Ovary (tissue), 9 donors: Measurements from ENCODE around the gene SMIM5. TPM values are rescaled to one million over a fixed set of nuclear protein-coding genes. Genes with fewer than 3 reads are reported as not detected.
A peak's percentile ranks its signal among the peaks of the same experiment; 100 is the strongest.

ENCODE experiments used
- DNase-seq, 5 donors: peaks; one replicate each; pipeline ENCODE4 v3.0.0-alpha.2; 2019 to 2020
- H3K27ac ChIP-seq, 2 donors: fragments of 200-600 bp; one replicate each; pipeline versions ENCODE4 v1.5.1 to v1.8.0; 2019 to 2022
- H3K27me3 ChIP-seq: fragments of 200-600 bp; one replicate; pipeline ENCODE4 v1.8.0; 2022
- H3K36me3 ChIP-seq: fragments of 200-600 bp; sonication (generic); one replicate; pipeline ENCODE4 v1.5.1; 2019
- H3K4me1 ChIP-seq: one replicate; pipeline ENCODE4 v1.8.1; 2013; ENCODE audit warnings: mild to moderate bottlenecking, moderate library complexity; ENCODE audit not compliant: insufficient read depth
- H3K4me3 ChIP-seq: fragments of 200-600 bp; sonication (generic); one replicate; pipeline ENCODE4 v1.5.1; 2017
- H3K9me3 ChIP-seq, 2 donors: fragments of 200-600 bp in 1 of 2; sonication (generic) in 1 of 2; one replicate each; pipeline versions ENCODE4 v1.5.1 to v1.8.1; 2013 to 2019; ENCODE audit warnings: mild to moderate bottlenecking in 1 of 2, moderate library complexity in 1 of 2
- CTCF ChIP-seq, 3 donors: fragments of 450-650 bp in 2 of 3; fragments of 200-600 bp in 1 of 3; IDR thresholded peaks; one replicate each; pipeline versions ENCODE4 v1.5.1 to v1.8.0; 2016 to 2022; ENCODE audit warnings: antibody characterized with exemption in 3 of 3, mild to moderate bottlenecking in 1 of 3
- EP300 ChIP-seq: sonication (generic); formaldehyde crosslinking; IDR thresholded peaks from one replicate; pipeline ENCODE4 v1.6.1; 2017; ENCODE audit warnings: antibody characterized with exemption
- POLR2A ChIP-seq: fragments of 450-650 bp; IDR thresholded peaks from one replicate; pipeline ENCODE4 v1.6.1; 2017; ENCODE audit warnings: antibody characterized with exemption, mild to moderate bottlenecking, moderate library complexity
- WGBS, 3 donors: extraction: QIAGEN DNeasy Blood & Tissue Kit in 1 of 3; methylation state at CpG; one replicate each; pipeline versions ENCODE4 v1.1.5 to v1.1.7; 2013 to 2017; 5-methylcytosine and 5-hydroxymethylcytosine counted together
- intact Hi-C, 4 donors: fragments of 100-400 bp; cut with DNase I; formaldehyde crosslinking; loops; one replicate each; pipeline versions ENCODE4 v1.11.0 to v1.15.1; 2022 to 2023
- polyA plus RNA-seq, 2 donors: library from polyadenylated mRNA; stranded (reverse); fragments of 200-250 nt in 1 of 2; fragments of 350-450 nt in 1 of 2; fragmentation: Illumina TruSeq in 1 of 2; extraction: RNeasy Lipid Tissue Mini Kit (QIAGEN cat#74804) in 1 of 2; gene quantifications; one replicate each; pipeline ENCODE4 v1.2.3, GENCODE V29; 2013 to 2014
- total RNA-seq, 7 donors: library from RNA; depleted of rRNA in 2 of 7; stranded (reverse); fragments of >200 nt in 2 of 7; fragmentation: NEBNext Ultra II Directional in 3 of 7; extraction: Animal tissue kit (Norgen Biotek cat#: 25700) in 3 of 7; gene quantifications; one replicate each; pipeline versions ENCODE4 v1.1.0 to v1.2.4, GENCODE V29; 2016 to 2023
- donor health status: DM: no; HTN: no; CAD: no; lungs with moderate emphysema.
- donor health status: DM: no; HTN: no; CAD: no.
- donor health status: Bipolar disorder and iron deficiency.
- donor health status: DM: yes; HTN: yes; CAD: no.
- donor health status: DM: no; HTN: no; CAD: no.
- donor health status: DM: yes; HTN: yes; CAD: no.

Gene SMIM5
- total and polyA plus RNA-seq, 9 donors, result 0.51 to 7.9 (median 1.3) TPM

DNA sequence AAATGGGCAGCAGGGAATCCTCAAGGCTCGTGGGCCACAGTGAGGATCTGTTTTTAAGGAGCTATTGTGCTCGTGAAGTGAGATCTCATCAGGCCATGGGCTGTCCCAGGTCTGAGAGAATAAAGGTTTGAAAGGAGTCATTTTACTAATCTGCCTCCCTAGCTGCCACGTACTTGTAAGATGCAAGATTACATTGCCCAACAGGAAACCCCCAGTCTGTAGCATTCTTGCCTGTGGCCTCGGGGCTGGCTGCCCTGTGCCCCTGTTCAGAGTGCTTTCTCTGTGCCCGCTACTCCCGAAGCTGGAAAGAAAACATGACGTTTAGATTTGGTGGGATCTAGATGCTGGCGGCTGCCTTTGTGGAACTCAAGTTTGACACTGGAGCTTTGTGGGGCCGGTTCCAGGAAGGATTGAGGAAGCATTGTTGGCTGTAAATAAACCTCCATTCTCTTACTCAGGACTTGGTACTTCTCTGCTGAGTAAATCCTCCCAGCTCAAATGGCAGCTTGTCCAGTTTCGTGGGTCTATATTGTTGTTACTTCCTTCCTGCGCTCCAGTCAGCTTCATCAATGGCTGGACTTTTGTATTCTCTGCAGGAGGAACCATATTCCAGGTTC is 55.1 kb downstream of the SMIM5 start:
- WGBS, 3 donors, result 81 to 83% (median 82%) methylated on average over 11 of the region's 11 CpGs
- Histone ChIP-seq H3K36me3 (no peaks in the 10 kb centered on the region), H3K4me3 (no peak overlapping the region), H3K4me1 (no peaks in the 10 kb centered on the region), H3K27ac (no peak overlapping the region), H3K9me3 (no peaks in the 10 kb centered on the region), H3K27me3 (no peaks in the 10 kb centered on the region)
- DNase-seq, result peak in 1 of 5 donors; percentile 13
- intact Hi-C loops, result no loop called here
- TF ChIP-seq CTCF (IDR thresholded peaks at IDR 0.05) (no peak), EP300 (no peak), POLR2A (no peak)

DNA sequence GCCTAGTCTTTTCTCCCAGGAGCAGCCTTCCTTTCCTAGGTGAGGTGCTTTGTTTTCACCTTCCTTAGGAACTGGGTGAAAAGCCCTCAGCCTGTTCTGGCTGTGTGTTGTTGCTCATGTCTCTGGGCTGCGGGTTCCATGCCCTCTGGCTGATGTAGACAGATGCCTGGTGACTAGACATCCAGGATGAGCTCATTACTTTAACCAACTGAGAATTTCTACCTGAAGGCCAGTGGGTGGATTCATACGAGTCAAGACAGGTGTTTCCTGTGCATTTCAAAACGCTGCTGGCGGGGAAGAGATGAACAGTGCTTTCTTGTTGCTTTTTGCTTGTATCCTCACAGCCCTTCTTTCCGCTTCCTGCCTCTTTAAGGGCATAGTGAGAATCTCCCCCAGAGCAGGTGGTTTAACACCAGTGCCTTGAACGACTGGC is 56.2 kb downstream of the SMIM5 start:
- Histone ChIP-seq H3K9me3 (no peaks in the 10 kb centered on the region), H3K4me1 (no peaks in the 10 kb centered on the region), H3K36me3 (no peaks in the 10 kb centered on the region), H3K27me3 (no peaks in the 10 kb centered on the region), H3K4me3 (no peak overlapping the region), H3K27ac (no peak overlapping the region)
- TF ChIP-seq POLR2A (no peak), EP300 (no peak)
- 80 to 87% (median 83%) methylated on average over 6 of the region's 6 CpGs for WGBS, 3 donors
- intact Hi-C loops, result no loop called here
- DNase-seq, result no peak

Other genes with a start within 250 kb of the SMIM5 start
- gene GRB2, start 227.8 kb upstream of the SMIM5 start, total RNA-seq, result 10 to 100 TPM; 49.2 to 84.9 (median 62.6) TPM
- gene GRB2, start 227.8 kb upstream of the SMIM5 start, polyA plus RNA-seq, result 10 to 100 TPM; 41.5 to 88.2 TPM
- gene TMEM94, start 176.8 kb upstream of the SMIM5 start, total RNA-seq, result 10 to 100 TPM; 37.7 to 87.1 (median 75.3) TPM
- gene TMEM94, start 176.8 kb upstream of the SMIM5 start, polyA plus RNA-seq, result 10 to 100 TPM; 29.2 to 52.6 TPM
- 10 to 100 TPM in 6 of 7 donors, 1 to 10 TPM in 1; 9.1 to 58.7 (median 41.3) TPM for gene CASKIN2, start 117.9 kb upstream of the SMIM5 start, total RNA-seq
- 10 to 100 TPM; 11.0 to 13.9 TPM for gene CASKIN2, start 117.9 kb upstream of the SMIM5 start, polyA plus RNA-seq
- gene TSEN54, start 116.9 kb upstream of the SMIM5 start, total RNA-seq, result 10 to 100 TPM; 16.0 to 35.0 (median 21.3) TPM
- gene TSEN54, start 116.9 kb upstream of the SMIM5 start, polyA plus RNA-seq, result 10 to 100 TPM; 11.3 to 12.8 TPM
- gene LLGL2, start 107.7 kb upstream of the SMIM5 start, total RNA-seq, result 10 to 100 TPM in 6 of 7 donors, 1 to 10 TPM in 1; 9.9 to 45.4 (median 17.2) TPM
- 1 to 10 TPM in 1 of 2 donors, under 1 TPM in 1; 0.20 to 9.2 TPM for gene LLGL2, start 107.7 kb upstream of the SMIM5 start, polyA plus RNA-seq
- 100 to 1,000 TPM; 152 to 383 (median 239) TPM for gene MYO15B, start 45.6 kb upstream of the SMIM5 start, total RNA-seq
- 100 to 1,000 TPM in 1 of 2 donors, 10 to 100 TPM in 1; 31.0 to 161 TPM for gene MYO15B, start 45.6 kb upstream of the SMIM5 start, polyA plus RNA-seq
- gene RECQL5, start 33.7 kb downstream of the SMIM5 start, total RNA-seq, result 10 to 100 TPM; 13.8 to 32.8 (median 24.8) TPM
- gene RECQL5, start 33.7 kb downstream of the SMIM5 start, polyA plus RNA-seq, result 10 to 100 TPM; 15.7 to 19.4 TPM
- 10 to 100 TPM; 54.8 to 85.0 (median 74.7) TPM for gene SAP30BP, start 33.9 kb downstream of the SMIM5 start, total RNA-seq
- gene SAP30BP, start 33.9 kb downstream of the SMIM5 start, polyA plus RNA-seq, result 10 to 100 TPM; 83.2 to 89.1 TPM
- 10 to 100 TPM in 5 of 7 donors, 1 to 10 TPM in 2; 6.3 to 55.6 (median 22.5) TPM for gene ITGB4, start 88.0 kb downstream of the SMIM5 start, total RNA-seq
- 1 to 10 TPM; 3.3 to 6.0 TPM for gene ITGB4, start 88.0 kb downstream of the SMIM5 start, polyA plus RNA-seq
- 10 to 100 TPM; 17.5 to 35.1 (median 27.6) TPM for gene GALK1, start 131.8 kb downstream of the SMIM5 start, total RNA-seq
- 10 to 100 TPM in 1 of 2 donors, under 1 TPM in 1; 0.33 to 22.6 TPM for gene GALK1, start 131.8 kb downstream of the SMIM5 start, polyA plus RNA-seq
- 10 to 100 TPM; 27.5 to 58.1 (median 40.8) TPM for gene UNK, start 151.4 kb downstream of the SMIM5 start, total RNA-seq
- 10 to 100 TPM; 12.7 to 34.9 TPM for gene UNK, start 151.4 kb downstream of the SMIM5 start, polyA plus RNA-seq
- 10 to 100 TPM; 10.7 to 24.9 (median 14.1) TPM for gene UNC13D, start 211.0 kb downstream of the SMIM5 start, total RNA-seq
- 10 to 100 TPM in 1 of 2 donors, 1 to 10 TPM in 1; 8.9 to 17.1 TPM for gene UNC13D, start 211.0 kb downstream of the SMIM5 start, polyA plus RNA-seq
- gene WBP2, start 221.9 kb downstream of the SMIM5 start, total RNA-seq, result 100 to 1,000 TPM in 3 of 7 donors, 10 to 100 TPM in 4; 48.5 to 131 (median 92.7) TPM
- gene WBP2, start 221.9 kb downstream of the SMIM5 start, polyA plus RNA-seq, result 100 to 1,000 TPM; 118 to 184 TPM
- 10 to 100 TPM in 6 of 7 donors, 1 to 10 TPM in 1; 7.2 to 38.3 (median 18.6) TPM for gene TRIM47, start 245.1 kb downstream of the SMIM5 start, total RNA-seq
- gene TRIM47, start 245.1 kb downstream of the SMIM5 start, polyA plus RNA-seq, result 10 to 100 TPM; 10.1 to 11.5 TPM